Fibroblast of pulmonary artery (primary cell): ENCODE measurements around the gene ELL2.

Experiments used
- DNase-seq: peaks from one replicate; pipeline ENCODE4 v3.0.0-alpha.2; 2010; ENCODE audit warnings: low read depth
- H3K4me3 ChIP-seq: replicated peaks from 2 replicates; pipeline ENCODE4 v1.5.1; 2011; ENCODE audit warnings: low read depth, mild to moderate bottlenecking, control low read depth, low read length, moderate library complexity
- CTCF ChIP-seq: IDR thresholded peaks from 2 replicates; pipeline ENCODE4 v1.5.1; 2011; ENCODE audit warnings: mild to moderate bottlenecking, control low read depth, low read length, inconsistent platforms; ENCODE audit errors: missing control alignments

ELL2 gene

GRCh38 chr5:95989283-95990048 lies 27.8 kb upstream of the ELL2 start:
- no peak for TF ChIP-seq CTCF
- DNase-seq = no peak
- H3K4me3 ChIP-seq = no peak overlapping the region

GRCh38 chr5:95988877-95989276 lies 27.2 kb upstream of the ELL2 start:
- no peak for DNase-seq
- no peak for TF ChIP-seq CTCF
- H3K4me3 ChIP-seq = no peak overlapping the region

- H3K4me3 ChIP-seq = no peak overlapping the region
- TF ChIP-seq CTCF = no peak
- no peak for DNase-seq
Measured at GRCh38 chr5:95988094-95988493, 26.4 kb upstream of the ELL2 start.

- no peak overlapping the region for H3K4me3 ChIP-seq
- no peak for TF ChIP-seq CTCF
- DNase-seq = no peak
Measured at GRCh38 chr5:95986937-95987520, 25.4 kb upstream of the ELL2 start.

GRCh38 chr5:95986001-95986400 lies 24.4 kb upstream of the ELL2 start:
- no peak for TF ChIP-seq CTCF
- H3K4me3 ChIP-seq = no peak overlapping the region
- no peak for DNase-seq

GRCh38 chr5:95985249-95985648 lies 23.6 kb upstream of the ELL2 start:
- TF ChIP-seq CTCF = no peak
- no peak for DNase-seq

GRCh38 chr5:95984287-95984938 lies 22.8 kb upstream of the ELL2 start:
- TF ChIP-seq CTCF = no peak
- DNase-seq = no peak
- no peak overlapping the region for H3K4me3 ChIP-seq

More at GRCh38 chr5:95985249-95985648, 23.6 kb upstream of the ELL2 start:
- no peak overlapping the region for H3K4me3 ChIP-seq
